Mammary epithelial cell (primary cell): ENCODE results near the gene CACYBP.

Experiments used
- CTCF ChIP-seq, 2 donors: IDR thresholded peaks in 1 of 2; conservative IDR thresholded peaks in 1 of 2; 2 replicates each; pipeline ENCODE4 v1.5.1; 2011 to 2012; ENCODE audit warnings: inconsistent platforms in 2 of 2, low read length in 2 of 2, mild to moderate bottlenecking in 2 of 2, control low read depth in 1 of 2, low read depth in 1 of 2; ENCODE audit not compliant: insufficient read depth in 1 of 2; ENCODE audit errors: extremely low read depth in 1 of 2
- EZH2 ChIP-seq: IDR thresholded peaks from 2 replicates; pipeline ENCODE4 v1.6.1; 2012; ENCODE audit warnings: low read length, inconsistent platforms, borderline replicate concordance

- no peak for TF ChIP-seq CTCF (conservative IDR thresholded peaks at IDR 0.05 in 1 of 2, IDR thresholded peaks at IDR 0.05 in 1 of 2; ENCODE audit: extremely low read depth in 1 of 2, insufficient read depth in 1 of 2, low read depth in 1 of 2, low read length in 2 of 2)
- no peak for TF ChIP-seq EZH2
Measured at GRCh38 chr1:174966008-174966572, 33.7 kb upstream of the CACYBP start.
